NCI-H1417 (cell line): Measurements from ENCODE around the gene GPR17.

Experiments used
- DNase-seq, 3 experiments: peaks; one replicate each; lab custom pipeline; 2025; lab: John Stamatoyannopoulos, UW

The GPR17 gene

DNA sequence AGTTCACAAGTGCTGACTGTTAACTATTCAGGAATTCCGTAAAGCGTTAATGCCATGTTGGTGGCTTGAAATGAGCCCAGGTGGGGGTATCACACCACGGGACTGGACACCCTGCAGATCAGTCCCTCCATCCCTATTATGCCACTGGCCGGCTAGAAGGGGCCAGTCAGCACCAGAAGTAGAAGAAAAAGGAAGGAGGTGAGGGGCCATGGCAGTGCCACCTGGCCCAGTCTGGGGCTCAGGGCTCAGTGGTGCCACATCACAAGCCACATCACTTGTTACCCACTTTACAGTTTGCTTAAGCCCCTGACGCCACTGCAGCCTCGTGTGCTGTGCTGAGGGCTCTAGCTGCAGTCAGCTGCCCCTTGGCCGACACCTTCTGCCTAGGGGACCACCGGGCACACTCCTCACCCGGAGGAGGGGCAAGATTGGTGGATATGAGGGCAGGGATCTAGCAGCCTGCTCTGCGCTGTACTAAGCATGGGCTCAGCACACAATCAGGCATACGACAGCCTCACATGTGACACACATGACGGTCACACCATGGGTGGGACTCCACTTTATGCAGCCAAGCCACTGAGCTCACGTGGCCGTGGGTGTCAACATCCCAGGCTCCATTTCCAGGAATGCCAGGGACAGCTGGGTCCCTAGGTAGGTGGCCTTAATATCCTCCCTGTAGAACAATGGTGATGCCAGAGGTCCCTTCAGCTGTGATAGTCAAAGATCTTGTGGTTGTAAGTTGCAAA is 25.8 kb downstream of the GPR17 start:
- DNase-seq, result no peak

DNA sequence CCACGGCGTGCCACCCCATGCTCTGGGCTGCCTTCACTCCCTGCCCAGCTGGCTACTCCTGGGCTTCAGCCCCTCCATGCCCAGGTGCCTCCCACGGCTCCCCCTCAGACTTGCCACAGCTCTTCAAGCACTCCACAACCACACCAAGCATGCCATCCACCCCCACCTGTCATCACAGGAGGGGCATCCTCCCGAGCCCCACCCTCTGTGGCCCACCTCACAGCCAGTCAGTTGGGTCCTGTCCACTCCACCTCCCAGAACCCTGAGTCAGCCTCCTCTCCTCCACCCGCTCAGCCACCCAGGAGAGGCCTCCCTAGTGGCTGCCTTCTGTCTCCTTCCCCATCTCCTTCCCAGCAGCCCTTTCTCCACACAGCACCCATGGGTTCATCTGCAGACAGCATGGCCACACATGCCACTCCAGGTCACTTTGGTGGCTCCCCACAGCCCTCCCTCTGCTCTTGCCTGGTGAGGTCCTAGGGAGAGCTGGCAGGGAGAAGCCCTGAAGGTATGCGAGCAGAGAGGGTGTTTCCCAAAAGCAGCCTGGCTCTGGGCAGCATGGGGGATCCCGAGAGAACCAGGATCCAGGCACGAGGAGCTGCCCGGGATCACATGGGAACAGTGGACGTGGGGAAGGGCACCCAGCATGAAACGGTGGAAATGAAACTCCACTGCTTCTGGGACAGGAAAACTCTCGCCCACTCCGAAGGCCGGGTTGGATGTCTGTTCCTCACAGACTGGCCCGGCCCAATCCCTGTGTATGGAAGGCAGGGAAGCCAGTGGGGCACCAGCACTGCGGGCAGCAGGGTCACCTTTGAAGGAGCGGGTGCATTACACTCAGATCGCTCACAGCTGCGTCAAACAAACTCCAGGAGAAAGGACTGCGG is 26.6 kb downstream of the GPR17 start:
- DNase-seq, result no peak

DNA sequence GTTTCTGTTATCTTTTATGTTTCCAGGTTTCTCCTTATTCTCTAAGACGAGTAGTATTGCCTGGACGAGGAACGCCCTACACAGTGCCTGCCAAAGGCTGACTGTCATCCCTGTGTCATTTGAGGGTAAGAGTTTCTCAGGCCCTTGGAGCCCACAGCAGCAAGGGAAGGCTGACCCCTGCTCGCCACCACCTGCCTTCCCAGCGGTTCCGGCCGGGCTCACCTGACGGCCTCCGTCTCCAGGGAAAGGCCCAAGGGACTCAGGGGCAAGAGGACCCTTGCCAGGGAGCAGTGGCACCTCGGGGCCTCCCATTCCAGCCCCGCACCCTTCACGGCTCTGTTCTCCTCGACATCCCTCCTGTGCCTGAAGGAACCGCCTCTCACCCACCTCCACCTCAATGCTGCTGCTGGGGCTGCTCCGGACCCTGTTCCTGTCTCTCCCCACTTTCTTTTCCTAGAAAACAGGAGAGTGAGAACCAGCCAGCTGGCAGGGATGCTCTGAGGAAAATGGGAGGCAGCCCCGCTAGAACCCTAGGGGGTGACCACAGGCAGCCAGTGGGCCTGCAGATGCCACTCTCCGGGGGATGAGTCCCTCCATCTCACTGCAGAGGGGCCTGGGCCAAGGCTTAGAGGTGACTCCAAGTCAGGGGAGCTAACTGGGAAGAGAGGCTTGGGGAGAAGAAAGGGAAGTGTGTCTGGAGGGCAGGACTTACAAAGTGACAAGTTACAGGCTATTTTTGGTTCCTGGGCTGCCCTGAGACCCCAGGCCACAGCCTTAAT is 27.5 kb downstream of the GPR17 start:
- DNase-seq, result no peak

DNA sequence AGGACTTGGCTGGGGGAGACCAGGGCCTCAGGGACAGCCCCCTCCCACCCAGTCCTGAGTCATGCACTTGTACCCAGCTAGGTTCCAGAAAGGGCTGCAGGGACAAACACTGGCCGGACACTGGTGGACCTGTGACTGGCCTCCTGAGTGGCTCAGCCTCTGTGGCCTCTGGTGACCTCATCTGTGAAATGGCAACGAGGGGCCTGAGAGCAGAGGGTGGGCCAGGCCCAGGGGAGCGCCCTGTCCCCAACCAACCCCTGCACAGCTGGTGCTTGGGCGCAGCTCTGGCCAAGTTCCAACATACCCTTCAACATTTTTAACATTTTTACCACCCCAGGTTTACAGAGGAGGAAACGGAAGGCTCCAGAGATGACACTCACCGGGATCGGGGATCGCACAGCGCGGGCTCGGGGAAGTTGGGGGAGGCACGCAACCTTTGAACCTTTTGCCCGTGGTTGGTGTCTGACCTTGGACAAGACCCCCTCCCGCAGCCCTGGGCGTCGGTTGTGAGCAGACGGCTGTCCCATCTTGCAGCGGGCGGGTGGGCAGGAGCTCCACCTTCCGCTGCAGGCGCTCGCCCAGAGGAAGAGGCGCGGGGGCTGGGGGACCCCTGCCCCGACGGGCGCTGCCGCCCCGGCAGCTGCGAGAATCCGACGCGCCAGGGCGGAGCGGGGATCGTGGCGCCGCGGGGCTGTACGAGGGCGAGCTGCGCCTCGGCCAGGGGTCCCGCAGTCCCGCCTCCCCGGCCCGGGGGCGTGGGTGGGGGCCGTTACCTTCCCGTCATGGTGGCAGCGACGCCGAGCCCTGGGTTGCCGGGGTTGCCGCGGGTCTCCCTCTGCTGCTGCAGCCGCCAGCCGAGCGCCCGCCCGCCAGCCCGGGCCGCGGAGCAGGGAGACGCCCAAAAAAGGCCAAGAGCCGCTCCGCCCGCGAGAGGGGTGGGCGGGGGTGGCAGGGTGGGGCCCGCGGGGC is 28.6 kb downstream of the GPR17 start:
- DNase-seq, result peak in 2 of 3 experiments; percentile 8 to 18

DNA sequence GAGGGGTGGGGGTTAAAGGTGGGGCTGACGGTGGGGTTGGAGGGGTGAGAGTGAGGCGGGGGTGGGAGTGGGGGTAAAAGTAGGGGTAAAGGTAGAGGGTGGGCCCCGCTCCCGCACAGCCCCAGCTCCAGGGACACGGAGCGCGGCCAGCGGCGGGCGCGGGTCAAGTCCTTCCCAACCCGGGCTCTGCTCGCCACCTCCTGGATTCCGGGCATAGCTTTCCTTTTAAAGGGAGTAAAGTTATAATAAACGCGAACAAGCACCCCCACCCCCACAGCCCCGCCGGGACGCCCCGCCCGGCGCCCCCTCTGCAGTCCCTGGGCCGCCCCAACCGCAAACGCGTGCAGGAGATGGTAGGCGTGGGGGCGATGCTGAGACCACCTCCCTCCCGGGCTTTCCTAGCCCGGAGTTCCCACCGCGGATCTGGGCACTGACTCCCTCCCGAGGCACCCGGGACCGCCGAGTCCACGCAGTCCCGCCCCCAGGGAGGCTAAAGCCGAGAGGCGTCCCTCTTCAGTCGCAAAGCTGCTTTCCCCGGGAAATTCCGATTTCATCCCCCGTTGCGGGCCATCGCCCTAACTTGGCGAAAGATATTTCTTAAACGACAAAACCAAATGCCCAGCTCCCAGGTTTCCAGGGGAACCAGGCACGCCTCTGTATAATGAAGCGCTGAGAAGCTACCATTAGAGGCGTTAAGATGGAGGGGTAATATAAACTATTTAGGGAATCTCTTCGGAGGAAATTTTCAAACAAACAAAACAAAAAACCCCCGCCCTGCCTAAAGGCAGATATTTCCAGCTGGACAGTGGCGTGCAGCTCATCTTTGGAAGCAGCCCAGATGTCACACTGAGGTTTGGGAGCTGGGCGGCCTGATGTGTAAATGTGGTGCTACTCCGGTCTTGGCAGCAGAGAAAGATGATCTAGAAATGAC is 29.6 kb downstream of the GPR17 start, which contains the start of gene LIMS2:
Gene LIMS2, minus strand, starts transcription at position 200 of the 931 bp plus-strand sequence. CDS start 506 bp downstream, outside the sequence.
- peak; percentile 15 to 65 (median 33) for DNase-seq

DNA sequence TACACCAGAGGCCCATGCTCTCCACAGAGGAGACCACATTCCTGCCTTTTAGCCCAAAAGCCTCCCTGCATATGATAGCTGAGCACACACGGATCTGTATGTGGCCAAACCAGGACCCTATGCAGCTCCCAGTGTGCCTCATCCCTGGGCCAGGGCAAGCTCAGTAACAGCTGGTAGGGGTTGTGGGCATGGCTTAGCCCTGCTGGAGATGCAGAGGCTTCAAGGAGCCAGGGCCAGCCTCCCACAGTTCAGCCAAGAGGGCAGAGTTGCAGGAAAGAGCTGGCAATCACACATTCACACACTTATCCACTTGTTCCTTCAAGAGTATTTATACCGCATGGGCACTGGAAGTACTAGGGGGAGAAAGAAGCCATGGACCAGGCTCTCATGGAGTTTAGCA is 31.0 kb downstream of the GPR17 start:
- no peak for DNase-seq

DNA sequence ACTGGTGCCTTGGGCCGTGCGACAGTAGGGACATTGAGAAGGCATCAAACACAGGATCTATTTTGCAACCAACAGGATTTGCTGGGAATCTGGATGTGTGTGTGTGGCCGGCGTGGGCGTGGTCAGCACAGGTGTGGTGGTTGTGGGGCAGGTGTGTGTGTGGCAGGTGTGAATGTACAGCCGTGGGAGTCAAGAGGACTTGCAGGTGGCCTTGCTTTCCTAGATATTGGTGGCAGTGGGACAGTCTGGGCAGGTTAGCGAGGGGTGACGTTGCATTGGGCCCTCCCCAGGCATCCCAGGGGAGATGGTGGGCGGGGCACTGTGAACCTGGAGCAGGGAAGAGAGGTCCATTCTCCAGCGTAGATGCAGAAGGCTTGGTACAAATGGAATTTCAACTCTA is 32.6 kb downstream of the GPR17 start:
- peak in 1 of 3 experiments; percentile 4 for DNase-seq

DNA sequence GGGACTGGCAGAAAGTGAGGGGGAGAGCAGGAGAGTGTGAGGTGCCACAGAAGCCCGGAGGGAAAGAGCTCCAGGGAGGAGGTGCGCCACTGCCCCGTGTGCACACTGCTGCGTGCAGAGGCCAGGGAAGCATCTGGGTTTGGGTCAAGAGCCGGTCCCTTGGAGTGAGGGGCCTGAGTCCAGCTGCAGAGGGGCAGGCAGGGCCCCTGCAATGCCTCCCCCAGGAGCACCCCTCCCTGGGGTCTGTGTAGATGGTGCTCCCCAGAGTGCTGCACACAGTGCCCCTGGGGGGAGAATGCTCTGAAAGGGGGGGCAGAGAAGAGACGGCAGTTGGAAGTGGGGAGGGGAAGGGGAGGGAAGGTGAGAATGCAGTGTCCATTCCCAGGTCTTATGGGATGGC is 33.0 kb downstream of the GPR17 start:
- DNase-seq, result no peak

DNA sequence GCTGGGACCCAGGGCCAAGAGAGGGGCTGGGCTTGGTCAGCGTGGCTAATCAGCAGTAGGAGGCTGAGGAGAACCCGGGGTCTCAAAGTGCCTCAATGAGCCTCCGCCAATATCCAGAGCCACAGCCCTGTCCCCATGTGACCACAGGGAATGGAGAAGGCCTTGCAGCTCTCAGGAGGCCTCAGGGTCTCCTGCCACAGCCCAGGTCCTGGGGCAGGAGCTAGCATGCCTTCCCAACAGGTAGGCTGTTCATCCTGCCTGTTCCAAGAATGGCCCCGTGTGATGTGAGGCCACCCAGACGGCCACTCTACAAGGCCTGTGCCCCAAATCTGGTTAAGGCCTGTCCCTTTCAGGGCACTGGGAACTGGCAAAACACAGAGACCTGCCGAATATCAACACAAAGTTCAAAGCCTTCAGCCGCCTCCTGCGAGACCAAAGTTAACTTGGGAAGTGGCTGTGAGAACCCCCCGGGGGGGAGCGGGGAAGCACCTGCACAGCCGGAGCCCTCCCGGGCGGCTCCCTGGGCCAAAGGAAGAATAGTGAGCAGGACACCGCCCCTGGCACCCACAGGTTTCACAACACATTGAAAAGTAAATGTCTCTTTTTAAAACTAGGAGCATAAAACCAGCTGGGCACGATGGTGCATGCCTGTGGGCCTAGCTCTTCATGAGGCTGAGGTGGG is 33.9 kb downstream of the GPR17 start:
- no peak for DNase-seq

DNA sequence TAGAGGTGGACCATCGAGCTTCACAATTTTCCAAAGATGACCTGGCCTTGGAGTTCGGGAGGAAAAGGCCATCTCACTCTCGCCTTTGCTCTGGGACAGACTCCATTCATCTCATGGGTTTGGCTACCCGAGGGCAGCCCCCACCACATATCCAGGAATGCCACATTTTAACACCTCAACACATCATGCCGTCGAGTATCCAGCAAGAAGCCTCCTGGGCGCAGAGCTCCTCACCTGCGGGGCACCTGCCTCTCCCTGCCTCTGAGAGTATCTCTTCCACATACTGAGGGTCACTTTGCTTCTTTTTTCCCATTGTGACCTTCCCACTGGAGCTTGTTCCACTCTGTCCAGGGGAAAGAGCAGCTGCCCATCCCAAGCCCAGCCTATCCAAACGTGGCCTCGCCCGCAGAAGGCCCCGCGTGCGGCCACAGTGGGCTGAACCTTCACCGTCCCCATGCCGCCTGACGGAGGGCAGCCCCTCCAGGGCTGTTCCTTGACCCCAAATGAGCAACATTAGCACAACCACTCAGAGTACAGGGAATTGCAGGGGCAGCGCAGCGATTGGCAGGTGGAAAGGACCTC is 34.8 kb downstream of the GPR17 start:
- no peak for DNase-seq

DNA sequence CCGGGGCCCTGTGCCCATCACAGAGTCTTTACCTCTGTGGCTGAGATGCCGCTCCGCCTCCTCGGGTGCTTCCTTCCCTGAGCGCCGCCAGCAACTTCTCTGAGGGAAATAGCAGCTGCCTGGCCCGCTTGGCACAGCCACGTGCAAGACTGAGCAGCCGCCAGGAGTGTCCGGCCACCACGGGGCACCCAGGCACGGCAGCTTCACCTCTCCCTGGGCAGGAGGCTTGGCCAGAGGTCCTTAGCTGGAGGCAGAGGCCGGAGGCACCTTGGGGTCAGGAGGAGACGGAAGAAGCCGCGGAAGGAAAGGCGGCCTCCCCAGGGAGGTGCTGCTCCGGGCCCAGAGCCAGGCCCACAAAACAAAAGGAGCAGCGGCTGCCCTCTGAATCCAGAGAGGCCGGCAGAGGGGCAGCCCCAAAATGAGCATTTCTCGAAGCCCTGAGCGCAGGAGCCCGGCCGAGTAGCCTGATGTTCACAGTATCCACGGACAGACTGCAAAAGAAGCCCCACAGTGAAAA is 35.4 kb downstream of the GPR17 start:
- DNase-seq, result no peak

DNA sequence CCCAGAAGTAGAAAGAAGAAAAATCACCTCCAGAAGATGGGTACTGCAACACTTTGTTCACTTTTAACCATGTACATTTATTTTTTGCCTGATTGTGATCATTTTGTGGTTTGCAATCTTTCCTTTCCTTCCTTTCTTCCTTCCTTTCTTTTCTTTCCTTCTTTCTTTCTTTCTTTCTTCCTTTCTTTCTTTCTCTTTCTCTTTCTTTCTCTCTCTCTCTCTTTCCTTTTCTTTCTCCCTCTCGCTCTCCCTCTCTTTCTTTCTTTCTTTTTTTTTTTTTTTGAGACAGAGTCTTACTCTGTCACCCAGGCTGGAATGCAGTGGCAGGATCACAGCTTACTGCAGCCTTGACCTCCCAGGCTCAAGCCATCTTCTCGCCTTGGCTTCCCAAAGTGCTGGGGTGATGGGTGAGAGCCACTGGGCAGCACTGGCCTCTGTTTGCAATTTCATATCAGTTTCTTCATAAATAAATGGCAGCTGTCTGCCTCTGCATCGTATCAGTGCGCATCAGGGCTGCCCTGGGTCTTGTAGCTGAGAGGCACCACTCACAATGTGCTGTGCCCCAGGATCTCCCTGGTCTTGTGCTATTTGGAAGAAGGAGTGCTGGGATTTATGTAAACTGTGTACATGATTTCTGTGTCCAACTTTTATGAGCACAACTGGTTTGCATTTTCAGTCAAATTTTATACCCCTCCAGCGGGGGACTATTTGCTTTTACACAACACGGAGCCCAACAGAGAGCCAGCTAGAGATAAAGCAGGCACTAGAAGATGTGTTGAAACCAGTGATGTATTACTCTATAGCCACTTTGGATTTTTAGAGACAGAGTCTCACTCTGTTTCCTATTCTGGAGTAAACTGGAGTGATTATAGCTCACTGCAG is 36.3 kb downstream of the GPR17 start:
- DNase-seq, result no peak

DNA sequence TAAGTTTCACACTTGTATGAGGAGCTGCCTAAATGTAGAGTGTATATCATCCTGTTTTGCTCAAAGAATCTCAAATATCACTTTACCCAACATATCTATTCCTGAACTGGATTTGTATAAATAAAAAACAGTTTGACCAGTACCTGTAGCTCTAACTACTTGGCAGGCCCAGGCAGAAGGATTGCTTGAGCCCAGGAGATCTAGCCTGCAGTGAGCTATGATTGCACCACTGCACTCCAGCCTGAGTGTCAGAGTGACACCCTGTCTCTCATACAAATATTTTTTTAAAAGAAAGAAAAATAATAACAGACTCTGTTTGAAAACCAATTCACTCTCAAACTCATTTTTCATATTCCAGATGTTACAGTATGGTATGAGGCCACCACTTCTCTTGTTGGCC is 37.1 kb downstream of the GPR17 start:
- no peak for DNase-seq

DNA sequence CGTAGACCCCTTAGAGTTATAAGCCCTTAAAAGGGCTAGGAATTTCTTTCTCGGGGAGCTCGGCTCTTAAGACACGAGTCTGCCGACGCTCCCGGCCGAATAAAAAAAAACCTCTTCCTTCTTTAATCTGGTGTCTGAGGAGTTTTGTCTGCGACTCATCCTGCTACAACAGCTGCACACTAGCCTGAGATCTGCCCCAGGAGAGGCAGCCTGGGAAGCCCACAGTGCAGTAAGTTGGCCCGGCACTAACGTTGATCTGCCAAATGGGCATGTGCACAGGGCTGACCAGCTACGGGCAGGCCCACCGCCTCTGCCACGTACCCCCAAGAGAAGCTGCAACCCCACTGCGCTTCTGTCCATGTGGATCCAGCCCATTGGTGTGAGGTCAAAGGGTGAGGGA is 37.8 kb downstream of the GPR17 start:
- no peak for DNase-seq

DNA sequence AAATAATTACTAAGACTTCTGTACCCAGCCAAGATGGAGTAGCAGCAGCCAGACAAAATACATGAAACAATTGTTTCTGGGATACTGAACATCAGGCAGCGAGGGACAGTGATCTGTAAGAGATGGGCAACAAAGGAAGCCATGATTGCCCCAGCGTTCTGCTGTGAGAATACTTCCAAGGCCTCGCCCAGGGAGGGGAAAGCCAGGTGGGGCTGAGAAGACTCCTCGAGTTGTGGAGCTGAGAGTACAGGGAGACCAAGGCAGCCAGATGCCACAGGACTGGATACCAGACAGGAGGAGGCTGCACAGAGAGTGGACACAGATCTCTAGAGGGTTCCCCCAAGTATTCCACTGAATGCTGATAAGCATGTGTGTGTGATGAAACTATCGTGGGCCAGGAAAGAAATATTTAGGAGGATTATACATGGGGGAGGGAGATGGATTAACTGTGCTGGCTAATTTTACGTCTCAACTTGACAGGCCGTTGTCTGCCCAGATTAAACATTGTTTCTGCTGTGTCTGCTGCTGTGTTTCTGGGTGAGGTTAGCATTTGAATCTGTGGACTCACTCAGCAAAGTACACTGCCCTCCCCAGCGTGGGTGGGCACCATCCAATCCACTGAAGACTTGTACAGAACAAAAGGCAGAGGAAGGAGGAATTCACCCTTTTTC is 39.6 kb downstream of the GPR17 start:
- no peak for DNase-seq

DNA sequence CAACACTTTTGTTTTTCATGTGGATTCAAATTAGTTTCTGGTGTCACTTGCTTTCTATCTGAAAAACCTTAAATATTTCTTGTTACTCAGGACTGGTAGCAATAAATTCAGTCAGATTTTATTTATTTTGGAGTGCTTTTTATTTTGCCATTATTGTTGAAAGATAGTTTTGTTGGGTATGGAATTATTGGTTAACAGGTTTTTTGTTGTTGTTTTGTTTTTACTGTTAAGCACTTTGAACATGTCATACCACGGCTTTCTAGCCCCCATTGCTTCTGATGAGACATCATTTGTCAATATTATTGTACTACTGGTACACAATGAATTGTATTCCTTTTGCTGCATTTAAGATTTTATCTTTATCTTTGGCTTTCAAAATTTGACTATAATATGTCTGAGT is 42.5 kb downstream of the GPR17 start:
- no peak for DNase-seq

DNA sequence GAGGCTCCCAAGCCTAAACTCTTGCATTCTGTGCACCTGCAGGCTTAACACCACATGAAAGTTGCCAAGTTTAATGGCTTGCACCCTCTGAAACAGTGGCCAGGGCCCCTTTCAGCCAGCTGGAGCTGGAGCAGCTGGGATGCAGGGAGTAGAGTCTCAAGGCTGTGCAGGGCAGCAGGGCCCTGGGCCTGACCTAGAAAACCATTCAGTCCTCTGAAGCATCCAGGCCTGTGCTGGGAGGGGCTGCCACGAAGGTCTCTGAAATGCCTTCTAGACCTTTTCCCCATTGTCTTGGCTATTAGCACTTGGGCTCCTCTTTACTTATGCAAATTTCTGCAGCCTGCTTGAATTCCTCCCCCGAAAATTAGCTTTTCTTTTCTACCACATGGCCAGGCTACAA is 44.7 kb downstream of the GPR17 start:
- no peak for DNase-seq
